Muscle of arm (tissue), 12 donors: ENCODE data around the gene ELP2. TPM values are rescaled to one million over a fixed set of nuclear protein-coding genes. Genes with fewer than 3 reads are reported as not detected.
"Not testable (repeated sequence)": the region's sequence is repeated elsewhere in the genome, so short reads cannot be mapped to it uniquely, and the experiment has no call there.

Experiments
- DNase-seq: peaks from one replicate; pipeline ENCODE4 v3.0.0-alpha.2; 2013
- polyA plus RNA-seq, 12 donors: library from polyadenylated mRNA; unstranded; fragments of 120-200 nt; gene quantifications; one replicate each; pipeline ENCODE4 v1.2.1, GENCODE V29; 2013; ENCODE audit not compliant: insufficient read length in 12 of 12

Gene ELP2
- polyA plus RNA-seq, 12 donors: 60.6 to 109 (median 78.9) TPM; not detected in 1

DNA sequence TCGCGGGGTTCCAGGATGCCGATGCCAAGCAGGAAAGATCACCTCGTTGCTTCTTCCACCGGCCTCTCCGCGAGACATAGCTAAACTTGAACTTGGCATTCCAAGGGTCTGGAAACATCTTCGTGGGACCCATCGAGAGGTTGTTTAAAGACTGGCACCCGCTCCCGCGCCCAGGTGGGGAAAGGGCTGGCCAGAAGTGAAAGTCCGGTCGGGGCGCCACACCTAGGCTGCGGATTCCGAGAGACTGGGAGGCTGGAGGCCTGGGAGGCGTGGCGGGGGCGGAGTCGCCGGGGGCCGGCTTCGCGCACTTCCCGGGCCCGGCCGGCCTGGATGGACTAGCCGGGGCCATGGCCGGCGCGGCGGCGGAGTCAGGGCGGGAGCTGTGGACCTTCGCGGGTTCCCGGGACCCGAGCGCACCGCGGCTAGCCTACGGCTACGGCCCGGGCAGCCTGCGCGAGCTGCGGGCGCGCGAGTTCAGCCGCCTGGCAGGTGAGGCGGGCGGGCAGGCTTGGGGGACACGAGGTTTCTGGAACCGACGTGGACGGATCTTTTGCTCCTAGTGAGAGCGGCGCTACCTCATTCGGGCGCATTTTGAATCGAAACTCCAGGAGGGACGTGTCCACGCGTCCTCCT, 57.6 kb downstream of the ELP2 start, which contains the start of gene MOCOS:
Gene MOCOS, plus strand, starts transcription at position 305 of the 633 bp plus-strand sequence. Its CDS starts 43 bp downstream, at position 348.
- DNase-seq: peak; percentile 53

DNA sequence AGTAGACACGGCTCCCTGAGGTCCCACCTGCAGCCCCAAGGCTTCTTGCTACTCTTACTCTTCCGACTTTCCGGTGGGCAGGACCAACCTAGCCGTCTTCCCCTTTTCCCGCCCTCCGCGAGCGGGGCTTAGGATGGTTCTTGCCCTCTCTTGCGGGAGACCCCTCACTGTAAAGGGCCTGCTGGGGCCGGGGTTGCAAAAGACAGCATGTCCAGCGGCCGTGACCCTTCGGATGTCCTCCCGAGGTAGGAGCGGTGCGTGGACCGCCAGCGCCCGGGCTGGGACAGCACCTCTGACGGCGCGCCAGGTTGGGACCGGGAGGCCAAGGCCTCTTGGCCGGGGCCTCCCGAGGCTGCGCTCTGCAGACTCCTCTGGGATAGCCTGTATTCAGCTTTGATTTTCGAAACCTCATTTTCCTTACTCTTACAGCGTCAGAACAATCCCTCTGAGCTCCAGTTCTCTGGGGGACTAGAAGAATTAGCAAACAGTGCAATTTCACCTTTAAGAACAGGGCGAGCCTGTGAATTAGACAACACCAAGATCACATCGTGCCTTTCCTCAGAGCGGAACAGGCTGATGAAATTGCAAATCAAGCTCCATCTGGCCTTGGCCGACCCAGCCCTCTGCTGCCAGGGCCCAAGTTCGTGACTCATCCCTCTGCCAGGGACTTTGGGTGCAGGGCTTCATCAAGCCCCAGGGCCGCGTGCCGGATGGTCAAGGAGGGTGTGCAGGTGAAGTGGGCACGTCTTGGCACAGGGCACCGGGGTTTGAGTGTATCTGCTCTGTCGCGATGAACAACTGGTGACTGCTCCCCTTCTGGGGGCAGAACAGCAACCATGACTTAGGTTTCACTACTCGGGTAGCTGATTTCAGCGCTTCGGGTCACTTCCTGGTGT, 58.4 kb downstream of the ELP2 start:
- no peak for DNase-seq

DNA sequence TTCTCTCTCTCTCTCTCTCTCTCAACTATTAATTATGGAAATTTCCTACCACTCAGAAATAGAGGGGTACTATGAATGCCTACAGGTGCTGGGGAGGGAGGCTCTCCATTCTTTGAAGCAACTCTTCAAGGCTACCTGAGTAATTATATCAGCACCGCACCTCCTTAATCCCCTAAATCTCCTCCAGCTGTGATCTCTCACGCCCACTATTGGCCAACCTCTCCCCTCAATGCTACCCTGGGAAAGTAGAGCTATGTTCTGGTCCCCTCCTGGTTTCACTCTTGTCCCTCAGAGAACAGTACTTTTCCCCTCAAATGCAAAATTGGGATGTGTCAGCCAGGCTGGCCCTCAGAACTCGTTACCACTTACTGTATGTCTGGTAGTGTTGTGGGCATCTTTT, 59.2 kb downstream of the ELP2 start:
- no peak for DNase-seq

DNA sequence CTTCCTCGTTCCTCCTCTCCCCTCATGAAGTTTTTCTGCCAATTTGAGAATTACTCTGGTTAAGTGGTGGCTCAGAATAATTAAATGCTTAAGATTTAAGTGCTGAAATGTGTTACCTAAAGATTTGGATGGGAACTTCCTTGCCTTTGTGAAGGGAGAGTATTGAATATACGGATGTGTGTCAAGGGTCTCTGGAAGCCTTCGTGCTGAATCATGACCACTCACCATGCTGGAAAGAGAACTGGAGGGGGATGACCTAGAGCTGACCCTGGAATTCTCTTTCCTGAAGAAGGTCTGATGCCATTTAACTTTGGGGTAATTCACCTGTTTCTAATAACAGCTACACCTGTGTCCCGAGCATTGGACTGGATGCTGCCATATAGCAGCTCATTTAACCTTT, 59.8 kb downstream of the ELP2 start:
- no peak for DNase-seq

DNA sequence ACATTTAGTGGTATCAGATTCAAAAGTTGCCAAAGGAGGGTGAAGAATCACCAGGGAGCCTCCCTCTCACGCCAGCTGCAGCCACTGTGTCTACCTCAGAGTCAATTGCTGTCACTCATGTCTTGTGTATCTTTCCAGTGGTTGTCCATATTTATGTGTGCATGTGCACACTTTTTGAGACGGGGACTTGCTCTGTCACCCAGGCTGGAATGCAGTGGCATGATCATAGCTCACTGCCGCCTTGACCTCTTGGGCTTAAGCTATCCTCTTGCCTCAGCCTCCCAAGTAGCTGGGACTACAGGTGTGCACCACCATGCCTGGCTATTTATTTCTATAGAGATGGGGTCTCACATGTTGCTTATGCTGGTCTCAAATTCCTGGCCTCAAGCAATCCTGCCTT, 61.6 kb downstream of the ELP2 start:
- no peak for DNase-seq

DNA sequence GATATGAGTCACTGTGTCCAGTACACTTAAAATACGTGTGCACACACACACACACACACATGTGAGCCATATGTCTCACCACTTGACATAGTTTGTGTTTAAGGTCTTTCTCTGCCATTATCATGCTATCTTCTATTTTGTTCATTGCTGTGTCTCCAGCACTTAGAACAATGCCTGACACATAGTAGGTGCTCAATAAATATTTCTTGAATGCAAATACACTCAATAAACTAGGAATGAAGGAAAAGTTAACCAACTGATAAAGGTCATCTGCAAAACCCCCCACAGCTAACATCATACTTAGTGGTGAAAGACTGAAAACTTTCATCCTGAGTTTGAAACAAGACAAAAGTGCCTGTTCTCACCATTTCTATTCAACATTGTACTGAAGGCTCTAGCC, 62.0 kb downstream of the ELP2 start:
- no peak for DNase-seq

DNA sequence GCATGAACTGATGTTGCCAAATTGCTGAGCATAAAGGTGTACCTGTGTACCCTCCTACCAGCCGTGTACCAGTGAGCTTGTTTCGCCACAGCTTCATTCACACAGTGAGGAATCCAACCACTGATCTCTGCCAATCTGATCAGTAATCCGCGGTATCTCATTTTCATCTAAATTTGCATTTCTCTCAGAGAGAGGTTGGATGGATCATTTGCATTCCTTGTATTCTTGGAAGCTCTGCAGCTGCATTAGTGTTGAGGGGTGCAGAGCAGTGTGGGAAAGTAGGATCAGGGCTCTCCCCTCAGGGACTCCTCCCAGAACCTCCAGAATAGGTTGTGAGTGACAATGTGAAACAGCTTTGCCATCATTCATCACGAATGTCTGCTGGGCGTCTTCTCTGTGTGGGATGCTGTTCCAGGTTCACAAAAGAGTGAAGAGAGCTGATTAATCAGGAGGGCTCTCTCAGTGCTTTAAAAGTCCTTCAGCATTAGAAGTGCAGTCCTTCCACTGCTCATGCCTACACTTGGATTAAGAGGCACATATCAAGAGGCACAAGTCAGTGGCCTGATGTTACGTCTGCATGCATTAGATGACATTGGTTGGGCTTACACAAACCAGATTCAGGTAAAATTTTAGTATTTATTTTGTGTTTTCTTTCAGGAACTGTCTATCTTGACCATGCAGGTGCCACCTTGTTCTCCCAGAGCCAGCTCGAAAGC, 65.1 kb downstream of the ELP2 start:
- no peak for DNase-seq

DNA sequence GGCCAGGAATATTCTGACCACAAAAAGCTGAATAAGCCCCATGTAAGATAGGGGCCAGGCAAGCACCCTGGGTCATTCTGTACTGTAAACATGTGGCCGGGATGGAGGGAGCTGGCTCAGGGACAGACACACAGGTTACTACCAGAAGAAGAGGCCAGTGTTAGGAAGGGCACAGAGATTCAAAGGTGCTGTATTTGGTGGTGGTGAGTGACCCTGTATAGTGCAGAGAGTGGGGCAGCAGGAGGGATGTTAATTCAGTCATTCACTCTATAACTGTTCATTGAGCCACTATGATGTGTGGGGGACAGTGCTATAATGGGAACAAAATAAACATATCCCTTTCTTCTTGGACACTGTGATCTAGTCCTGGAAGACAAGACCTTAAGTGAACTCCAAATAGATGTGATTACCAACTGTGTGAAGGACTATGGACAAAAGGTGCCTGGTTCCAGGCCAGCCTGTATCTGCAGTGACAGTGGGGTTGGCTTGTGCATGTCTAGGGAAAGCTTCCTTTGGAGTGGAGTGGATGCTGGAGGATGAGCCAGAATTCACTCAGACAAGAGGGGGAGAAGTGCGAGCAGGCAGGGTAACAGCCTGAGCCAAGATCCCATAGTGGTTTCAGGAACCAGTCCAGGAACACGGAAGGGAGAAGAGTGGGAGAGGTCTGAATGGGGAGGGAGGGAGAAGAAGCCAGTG, 65.9 kb downstream of the ELP2 start:
- DNase-seq: no peak

DNA sequence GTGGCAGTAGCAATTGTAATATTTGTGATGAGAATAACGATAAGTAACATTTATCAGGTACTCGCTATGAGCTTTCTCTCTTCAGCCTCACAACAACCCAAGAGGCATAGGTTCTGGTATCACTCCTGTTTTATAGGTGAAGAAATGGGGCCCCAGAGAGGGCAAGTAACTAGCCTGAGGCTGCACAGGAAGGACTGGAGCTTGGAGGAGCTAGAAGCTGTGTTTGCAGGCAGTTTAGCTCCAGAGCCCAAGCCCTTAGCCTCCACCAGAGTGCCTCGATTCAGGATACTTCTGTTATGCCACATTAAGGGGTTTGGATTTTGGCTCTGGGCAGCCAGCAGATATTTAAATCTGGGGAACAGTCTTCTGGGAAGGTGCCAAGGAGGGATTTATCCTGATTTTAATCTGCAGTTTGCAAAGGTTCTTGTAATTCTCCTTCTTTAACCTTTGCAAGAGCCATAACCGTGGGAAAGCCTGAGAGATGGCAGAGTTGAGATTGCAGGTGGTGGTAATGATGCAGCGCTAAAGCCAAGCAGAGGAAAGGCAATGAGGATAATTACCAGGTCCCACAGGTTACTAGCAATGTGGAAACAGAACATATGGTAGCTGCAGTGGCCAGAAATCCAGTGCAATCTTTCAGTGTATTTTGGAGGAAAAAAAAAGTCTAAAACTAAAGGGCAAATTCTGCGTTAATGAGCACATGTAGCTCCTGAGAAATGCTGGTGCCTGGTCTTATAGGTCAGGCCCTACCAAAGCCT, 66.7 kb downstream of the ELP2 start:
- no peak for DNase-seq

DNA sequence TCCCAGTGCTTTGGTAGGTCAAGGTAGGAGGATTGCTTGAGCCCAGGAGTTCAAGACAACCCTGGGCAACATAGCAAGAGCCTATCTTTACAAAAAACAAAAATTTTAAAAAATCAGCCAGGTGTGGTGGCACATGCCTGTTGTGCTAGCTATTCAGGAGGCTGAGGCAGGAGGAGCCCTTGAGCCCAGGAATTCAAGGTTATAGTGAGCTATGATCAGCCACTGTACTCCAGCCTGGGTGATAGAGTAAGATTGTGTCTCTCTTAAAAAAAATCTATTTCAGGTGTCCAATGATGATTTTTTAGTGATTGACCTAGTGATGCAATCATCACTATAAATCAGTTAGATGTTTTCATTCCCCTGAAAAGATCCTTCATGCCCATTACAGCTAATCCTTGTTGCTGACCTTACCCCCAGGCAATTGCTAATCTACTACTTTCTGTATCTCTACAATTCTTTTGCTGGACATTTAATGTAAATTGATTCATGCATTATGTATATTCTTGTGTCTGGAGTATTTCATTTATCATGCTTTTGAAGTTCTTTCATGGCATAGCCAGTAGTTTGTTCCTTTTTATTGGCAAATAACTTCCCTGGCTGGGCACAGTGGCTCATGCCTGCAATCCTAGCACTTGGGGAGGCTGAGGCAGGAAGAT, 67.9 kb downstream of the ELP2 start:
- no peak for DNase-seq

DNA sequence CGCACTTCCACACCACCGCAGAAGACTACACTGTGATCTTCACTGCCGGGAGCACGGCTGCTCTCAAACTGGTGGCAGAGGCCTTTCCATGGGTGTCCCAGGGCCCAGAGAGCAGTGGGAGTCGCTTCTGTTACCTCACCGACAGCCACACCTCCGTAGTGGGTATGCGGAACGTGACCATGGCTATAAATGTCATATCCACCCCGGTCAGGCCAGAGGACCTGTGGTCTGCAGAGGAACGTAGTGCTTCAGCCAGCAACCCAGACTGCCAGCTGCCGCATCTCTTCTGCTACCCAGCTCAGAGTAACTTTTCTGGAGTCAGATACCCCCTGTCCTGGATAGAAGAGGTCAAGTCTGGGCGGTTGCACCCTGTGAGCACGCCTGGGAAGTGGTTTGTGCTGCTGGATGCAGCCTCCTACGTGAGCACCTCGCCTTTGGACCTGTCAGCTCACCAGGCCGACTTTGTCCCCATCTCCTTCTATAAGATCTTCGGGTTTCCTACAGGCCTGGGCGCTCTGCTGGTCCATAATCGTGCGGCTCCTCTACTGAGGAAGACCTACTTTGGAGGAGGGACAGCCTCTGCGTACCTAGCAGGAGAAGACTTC, 70.1 kb downstream of the ELP2 start:
- DNase-seq: no peak

DNA sequence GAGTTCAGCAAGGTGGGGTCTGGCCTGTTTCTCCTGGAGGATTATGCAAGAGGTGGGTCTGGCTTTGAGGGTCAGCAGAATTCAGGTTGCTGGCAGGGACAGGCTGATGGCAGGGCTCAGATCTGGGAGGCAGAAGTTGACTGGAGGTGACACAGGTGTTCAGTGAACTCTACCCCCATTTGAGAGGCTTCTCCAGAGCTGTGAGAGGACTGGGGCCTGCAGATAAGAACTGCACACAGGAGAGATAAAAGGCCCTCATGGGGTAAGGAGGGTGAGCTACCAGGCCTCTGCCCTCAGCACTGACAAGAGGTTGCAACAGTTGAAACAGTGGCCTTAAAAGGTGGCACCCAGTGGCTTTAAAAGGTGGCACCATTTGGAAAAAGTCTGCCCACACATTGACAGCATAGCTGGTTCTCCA, 70.7 kb downstream of the ELP2 start:
- DNase-seq: no peak

DNA sequence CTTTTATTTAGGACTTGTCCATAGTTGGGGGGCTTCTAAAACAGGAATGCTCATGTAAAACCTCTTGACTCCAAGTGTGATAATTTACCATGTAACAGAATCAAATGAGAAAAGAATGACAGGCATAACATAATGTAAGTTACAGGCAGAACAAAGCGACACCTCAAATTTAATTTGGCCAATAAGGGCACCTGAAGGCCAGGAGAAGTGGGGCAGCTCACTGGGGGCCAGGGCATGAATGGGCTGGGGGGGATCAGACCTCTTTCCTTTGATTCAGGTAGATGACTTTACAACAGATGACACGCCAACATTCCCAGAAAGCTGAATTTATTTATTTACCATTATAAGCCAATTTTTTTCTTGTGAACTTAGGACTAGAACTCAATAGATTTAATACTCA, 72.1 kb downstream of the ELP2 start:
- no peak for DNase-seq

DNA sequence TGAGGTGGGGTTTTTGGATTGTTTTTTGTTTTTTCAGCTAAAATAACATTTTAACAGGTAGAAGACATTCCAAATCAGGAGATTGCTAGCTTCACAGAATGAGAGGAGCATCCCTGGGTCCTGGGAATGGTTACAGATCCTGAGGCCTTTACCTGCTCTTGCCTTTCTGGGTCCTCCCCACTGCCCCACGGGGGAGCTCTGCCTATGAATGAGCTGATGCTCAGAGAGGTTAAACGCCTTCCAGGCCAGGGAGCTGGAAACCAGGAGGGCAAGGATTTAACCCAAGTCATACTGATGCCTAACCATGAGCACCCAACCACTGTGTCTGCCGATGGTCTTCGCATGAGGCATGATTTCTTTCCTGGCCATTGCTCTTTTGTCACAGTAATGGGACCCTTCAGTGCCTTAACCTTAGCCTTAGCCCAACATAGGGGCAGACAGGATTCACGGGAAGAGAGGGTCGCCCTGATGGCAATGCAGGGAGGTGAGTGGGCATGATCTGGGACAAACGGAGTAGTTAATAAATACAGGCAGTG, 73.7 kb downstream of the ELP2 start:
- no peak for DNase-seq

DNA sequence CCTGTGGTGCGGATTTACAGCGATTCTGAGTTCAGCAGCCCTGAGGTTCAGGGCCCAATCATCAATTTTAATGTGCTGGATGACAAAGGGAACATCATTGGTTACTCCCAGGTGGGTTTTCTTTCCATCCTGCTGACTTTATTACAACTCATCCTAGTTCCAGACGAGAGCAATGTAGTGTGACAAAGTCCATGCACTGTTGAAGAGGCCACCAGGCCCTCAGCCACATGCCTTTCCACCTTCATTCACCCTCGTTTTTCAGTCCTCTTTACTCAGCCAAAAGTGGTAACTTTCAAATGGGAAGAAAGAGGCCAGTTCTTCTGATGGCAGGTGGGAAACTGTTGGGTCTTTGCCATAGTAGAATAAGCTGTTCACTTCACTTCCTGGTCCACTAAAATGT, 75.5 kb downstream of the ELP2 start:
- DNase-seq: no peak

DNA sequence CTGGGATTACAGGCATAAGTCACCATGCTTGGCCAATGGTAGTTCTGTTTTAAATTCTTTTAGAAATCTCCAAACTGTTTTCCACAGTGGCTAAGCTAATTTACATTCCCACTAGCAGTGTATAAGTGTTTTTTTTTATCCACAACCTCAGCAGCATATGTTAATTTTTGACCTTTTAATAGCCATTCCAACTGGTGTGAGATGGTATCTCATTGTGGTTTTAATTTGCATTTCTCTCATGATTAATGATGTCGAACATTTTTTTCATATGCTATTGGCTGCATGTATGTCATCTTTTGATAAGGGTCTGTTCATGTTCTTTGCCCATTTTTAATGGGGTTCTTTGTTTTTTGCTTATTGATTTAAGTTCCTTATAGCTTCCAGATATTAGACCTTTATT, 77.6 kb downstream of the ELP2 start:
- DNase-seq: no peak

DNA sequence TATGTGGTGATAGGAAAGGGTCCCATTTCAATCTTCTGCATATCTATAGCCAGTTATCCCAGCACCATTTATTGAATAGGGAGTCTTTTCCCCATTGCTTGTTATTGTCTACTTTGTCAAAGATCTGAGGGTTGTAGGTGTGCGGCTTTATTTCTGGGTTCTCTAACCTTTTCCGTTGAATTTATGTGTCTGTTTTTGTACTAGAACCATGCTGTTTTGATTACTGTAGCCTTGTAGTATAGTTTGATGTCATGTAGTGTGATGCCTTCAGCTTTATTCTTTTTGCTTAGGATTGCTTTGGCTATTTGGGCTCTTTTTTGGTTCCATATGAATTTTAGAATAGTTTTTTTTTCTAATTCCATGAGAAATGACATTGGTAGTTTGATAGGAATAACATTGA, 78.3 kb downstream of the ELP2 start:
- not testable (repeated sequence) for DNase-seq

DNA sequence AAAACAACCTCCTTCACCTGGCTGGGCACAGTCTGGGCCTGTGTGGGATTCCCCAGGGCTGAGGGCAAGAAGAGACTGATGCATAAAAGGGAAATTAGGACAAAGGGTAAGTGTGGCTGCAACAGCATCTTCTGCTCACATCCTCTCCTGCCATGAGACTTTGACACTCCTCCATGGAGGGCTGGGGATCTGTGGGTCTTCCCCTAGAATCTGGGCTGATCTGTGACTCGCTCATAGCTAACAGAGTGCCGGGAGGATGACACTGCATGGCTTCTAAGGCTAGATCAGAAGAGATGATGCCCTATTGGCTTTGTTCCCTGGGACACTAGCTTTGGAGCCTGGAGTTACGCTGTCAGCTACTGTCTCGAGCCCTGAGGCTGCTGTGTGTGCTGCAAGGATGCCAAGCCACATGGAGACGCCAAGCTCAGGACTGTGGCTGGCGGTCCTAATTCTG, 81.9 kb downstream of the ELP2 start:
- no peak for DNase-seq

DNA sequence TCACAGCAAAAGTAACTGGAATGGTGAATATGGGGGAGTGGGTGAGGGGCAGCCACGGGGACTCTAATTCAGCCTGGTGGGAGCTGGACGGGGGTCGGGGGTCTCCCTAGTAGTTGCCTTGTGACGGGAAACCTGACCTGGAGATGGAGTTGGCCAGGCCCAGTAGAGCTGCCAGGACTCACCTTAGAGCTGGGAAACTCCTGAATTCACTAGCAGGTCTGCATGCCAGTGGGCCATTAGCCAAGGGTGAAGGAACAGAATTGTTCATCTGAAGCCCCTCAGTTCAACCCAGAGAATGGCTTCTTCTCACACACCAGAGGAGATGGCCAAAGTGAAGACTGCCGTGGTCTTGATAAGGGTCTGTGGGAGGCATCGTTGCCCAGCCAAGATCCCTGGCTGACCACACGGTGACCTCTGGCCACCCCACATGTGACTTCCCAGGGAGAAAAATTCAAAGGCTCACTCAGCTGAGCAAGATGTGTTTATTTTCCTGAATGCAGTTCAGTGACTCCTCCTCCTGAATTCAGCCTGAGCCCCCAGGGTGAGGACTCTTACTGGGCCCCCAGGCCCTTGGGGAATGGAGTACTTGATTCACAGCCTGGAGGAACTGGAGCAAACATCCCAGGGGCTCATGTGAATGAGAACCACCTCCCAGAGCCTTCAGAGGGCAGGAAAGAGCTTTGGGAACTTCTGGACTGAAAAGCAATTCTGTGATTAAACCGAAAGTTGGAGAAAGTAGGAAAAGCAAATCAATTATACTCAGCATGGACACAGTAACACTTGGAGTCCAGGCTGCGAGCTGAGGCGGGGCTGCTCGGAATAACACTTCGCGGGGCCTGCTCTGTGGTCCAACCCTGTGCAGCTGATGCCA, 82.8 kb downstream of the ELP2 start:
- DNase-seq: peak; percentile 37
